Activated naive CD4-positive, alpha-beta T cell treated with anti-CD3 and anti-CD28 coated beads, Interleukin-2, amount 50 U/mL, for 24 hours (primary cell): ENCODE data around the gene HDAC4.

Experiments used
- H3K27ac Mint-ChIP-seq: one replicate; pipeline ENCODE4 v1.8.0; 2021; ENCODE audit warnings: mild to moderate bottlenecking, mixed read lengths
- H3K27me3 Mint-ChIP-seq: one replicate; pipeline ENCODE4 v1.8.0; 2021; ENCODE audit warnings: mixed read lengths
- H3K36me3 Mint-ChIP-seq: one replicate; pipeline ENCODE4 v1.8.0; 2021; ENCODE audit warnings: mixed read lengths
- H3K4me1 Mint-ChIP-seq: one replicate; pipeline ENCODE4 v1.8.0; 2021; ENCODE audit warnings: mixed read lengths
- H3K4me3 Mint-ChIP-seq: one replicate; pipeline ENCODE4 v1.8.0; 2021; ENCODE audit warnings: mild to moderate bottlenecking, mixed read lengths
- H3K9me3 Mint-ChIP-seq: one replicate; pipeline ENCODE4 v1.8.0; 2021; ENCODE audit warnings: mixed read lengths

Gene HDAC4

DNA sequence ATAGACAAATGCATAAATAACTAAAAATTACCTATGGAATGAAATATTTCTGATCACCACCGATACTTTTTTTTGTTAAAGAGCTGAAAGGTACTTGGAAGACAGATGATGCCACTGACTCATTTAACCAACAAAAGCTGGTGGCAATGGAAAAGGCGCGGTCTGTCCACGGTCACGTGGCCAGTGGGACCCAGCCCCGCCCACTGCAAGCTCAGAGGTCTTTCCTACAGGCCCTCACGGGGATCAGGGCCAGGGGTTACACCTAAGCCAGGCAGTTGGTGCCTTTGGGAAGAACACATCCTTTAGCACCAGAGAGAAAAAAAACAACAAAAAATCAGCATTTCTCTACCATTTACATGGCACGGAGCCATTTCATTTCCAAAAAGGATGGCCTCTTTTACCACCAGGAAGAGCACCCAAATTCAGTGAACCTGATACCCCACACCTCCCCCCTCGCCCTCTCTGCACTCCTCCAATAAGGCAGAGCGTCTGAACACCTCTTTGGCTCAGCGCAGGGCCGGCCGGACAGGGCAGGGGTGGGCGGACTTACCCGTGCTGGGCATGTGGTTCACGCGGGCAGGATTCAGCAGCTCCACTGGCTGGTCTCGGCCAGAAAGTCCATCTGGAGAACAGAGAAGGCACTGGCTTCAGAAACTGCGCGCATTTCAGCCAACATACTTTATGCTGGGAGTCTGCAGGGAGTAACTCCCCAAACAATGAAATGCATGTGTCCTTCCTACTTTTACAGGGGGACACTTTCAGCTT, 164.6 kb downstream of the HDAC4 start:
- H3K27ac Mint-ChIP-seq: no peak overlapping the region
- H3K4me3 Mint-ChIP-seq: no peak overlapping the region
- no peaks in the 10 kb centered on the region for H3K9me3 Mint-ChIP-seq
- H3K27me3 Mint-ChIP-seq: no peaks in the 10 kb centered on the region
- H3K36me3 Mint-ChIP-seq: peaks cover 2% of the 10 kb centered on the region
- H3K4me1 Mint-ChIP-seq: peaks cover 74% of the 10 kb centered on the region

DNA sequence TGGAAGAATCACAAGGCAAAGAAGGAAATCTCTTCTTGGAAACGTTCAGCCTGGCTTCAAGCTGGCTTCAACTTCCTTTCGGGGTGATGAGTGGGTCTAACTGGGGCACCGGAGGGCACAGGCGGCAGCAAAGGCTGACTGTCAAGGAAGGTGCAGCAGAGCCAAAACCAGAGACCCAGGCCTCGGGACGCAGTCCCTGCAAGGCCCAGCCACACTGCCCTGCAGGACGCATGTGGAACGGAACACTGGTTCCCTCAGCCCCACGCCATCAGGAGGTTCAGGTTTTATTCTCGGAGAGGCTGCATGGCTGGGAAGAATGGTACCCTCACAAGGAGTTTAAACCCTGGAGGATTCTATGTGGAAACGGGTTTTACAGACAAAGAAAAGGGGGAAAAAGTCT, 165.5 kb downstream of the HDAC4 start:
- H3K36me3 Mint-ChIP-seq: peaks cover 2% of the 10 kb centered on the region
- peaks cover 76% of the 10 kb centered on the region for H3K4me1 Mint-ChIP-seq
- H3K9me3 Mint-ChIP-seq: no peaks in the 10 kb centered on the region
- no peak overlapping the region for H3K27ac Mint-ChIP-seq
- H3K27me3 Mint-ChIP-seq: no peaks in the 10 kb centered on the region
- no peak overlapping the region for H3K4me3 Mint-ChIP-seq

DNA sequence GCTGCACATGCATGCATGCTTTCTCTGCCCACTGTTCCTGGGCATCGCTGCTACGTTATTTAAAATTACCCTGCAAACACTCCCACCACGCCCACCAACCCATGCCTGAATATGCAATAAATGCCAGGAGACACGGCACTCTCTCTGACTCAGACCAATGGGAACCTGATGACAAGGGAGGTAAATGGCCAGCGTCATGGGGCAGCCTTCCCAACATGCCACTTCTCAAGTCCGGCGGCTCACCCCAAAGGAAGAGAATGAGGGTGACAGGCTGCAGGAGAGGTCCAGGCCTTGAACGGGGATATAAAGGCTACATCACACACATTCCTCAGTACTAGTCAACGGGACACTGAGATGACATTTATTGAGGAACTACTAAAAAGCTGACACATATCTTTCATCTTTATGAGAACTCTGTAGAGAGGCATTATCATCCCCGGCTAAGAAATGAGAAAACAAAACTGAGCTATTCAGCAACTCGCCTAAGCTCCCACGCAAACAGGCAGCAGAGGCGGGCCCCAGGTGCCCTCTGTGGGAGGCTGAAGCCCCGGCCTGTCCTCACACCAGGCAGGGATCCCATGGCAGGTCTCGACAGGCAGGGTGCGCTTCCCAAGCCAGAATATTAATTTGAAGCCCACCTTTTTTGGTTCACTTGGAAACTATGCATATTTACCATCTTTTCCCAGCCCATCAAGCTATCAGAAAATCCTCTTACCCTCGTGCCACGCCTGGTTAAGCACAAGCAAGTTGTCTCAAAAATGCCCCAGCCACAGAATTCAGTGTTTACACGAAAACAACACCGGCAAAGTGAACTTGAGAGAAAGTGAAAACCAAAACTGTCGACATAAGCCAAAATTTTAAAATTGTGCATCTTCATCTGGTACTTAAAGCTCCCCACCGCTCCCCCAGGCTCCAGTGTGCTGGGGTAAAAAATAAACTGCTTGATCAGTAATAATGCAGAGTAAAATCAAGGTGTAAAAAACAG, 166.3 kb downstream of the HDAC4 start:
- Mint-ChIP-seq H3K9me3 (no peaks in the 10 kb centered on the region), H3K36me3 (peaks cover 2% of the 10 kb centered on the region), H3K4me3 (no peak overlapping the region), H3K27ac (no peak overlapping the region), H3K4me1 (peaks cover 76% of the 10 kb centered on the region), H3K27me3 (no peaks in the 10 kb centered on the region)

DNA sequence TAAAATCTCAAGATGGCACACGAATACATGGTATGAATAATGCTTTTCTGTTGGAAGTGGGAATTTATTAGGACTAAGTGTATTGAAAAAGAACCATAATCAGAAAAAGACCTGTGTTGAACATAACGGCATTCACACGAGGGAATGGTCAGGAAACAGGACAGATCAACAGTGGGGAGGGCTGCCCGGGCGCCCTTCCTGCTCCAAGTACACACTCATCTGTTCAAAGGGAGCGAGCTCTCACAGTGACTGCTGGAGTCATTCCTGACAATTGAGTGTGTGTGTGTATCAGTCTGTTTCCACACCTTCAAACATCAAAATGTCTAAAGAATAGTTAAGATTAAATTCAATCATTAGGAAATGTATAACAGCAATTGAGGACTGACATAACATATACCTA, 167.2 kb downstream of the HDAC4 start:
- no peaks in the 10 kb centered on the region for H3K9me3 Mint-ChIP-seq
- H3K27ac Mint-ChIP-seq: peak overlapping the region; percentile 83
- H3K4me3 Mint-ChIP-seq: no peak overlapping the region
- no peaks in the 10 kb centered on the region for H3K27me3 Mint-ChIP-seq
- peaks cover 74% of the 10 kb centered on the region for H3K4me1 Mint-ChIP-seq
- H3K36me3 Mint-ChIP-seq: peaks cover 2% of the 10 kb centered on the region

DNA sequence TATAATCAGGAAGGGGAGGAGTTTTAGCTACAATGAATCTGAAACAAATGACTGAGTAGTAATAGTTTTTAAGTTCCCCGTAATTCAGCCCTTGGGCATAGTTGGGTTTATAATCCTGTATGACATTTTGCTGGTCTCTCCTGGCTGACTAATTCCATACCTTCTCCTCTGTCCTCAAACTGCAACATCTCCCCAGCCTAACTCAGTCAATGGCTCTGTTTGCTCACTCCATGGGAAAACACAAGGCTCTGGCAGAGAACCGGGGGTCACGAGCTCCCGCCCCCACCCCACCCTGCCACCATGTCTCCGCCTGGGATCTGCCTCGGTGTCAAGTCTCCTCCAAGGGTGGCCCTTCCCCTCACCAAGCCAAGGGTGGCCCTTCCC, 168.6 kb downstream of the HDAC4 start:
- peaks cover 75% of the 10 kb centered on the region for H3K4me1 Mint-ChIP-seq
- H3K27me3 Mint-ChIP-seq: no peaks in the 10 kb centered on the region
- H3K9me3 Mint-ChIP-seq: no peaks in the 10 kb centered on the region
- peaks cover 2% of the 10 kb centered on the region for H3K36me3 Mint-ChIP-seq
- peak overlapping the region; percentile 33 for H3K4me3 Mint-ChIP-seq
- H3K27ac Mint-ChIP-seq: peak overlapping the region; percentile 59

DNA sequence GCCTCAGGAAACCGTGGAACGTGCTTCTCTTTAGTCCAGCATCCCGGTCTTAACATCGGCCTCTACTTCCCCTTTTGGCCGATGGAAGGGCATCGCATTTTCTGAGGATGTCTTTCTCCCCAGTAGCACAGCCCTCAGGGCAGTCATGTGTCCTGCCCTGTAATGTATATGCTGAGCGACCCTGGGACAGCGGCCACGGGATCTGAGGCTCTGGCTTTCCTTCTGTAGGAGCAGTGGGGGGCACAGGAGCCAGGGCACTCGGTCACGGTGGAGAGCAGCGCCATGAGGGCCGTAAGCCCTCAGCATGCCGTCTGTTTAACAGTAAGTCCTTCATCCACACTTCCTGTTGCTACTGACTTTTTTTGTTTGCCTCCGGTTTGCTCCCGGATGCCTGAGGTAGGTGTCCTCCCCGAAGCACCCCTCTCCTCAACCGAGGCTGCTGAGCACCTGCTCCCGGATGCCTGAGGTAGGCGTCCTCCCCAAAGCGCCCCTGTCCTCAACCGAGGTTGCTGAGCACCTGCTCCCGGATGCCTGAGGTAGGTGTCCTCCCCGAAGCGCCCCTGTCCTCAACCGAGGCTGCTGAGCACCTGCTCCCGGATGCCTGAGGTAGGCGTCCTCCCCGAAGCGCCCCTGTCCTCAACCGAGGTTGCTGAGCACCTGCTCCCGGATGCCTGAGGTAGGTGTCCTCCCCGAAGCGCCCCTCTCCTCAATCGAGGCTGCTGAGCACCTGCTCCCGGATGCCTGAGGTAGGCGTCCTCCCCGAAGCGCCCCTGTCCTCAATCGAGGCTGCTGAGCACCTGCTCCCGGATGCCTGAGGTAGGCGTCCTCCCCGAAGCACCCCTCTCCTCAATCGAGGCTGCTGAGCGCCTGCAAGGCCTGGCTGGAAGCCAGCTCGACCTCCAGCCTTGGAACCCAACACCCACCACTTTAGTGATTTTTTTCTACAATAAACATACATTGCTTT, 169.3 kb downstream of the HDAC4 start:
- peaks cover 76% of the 10 kb centered on the region for H3K4me1 Mint-ChIP-seq
- peak overlapping the region; percentile 75 for H3K4me3 Mint-ChIP-seq
- H3K36me3 Mint-ChIP-seq: peaks cover 2% of the 10 kb centered on the region
- H3K9me3 Mint-ChIP-seq: no peaks in the 10 kb centered on the region
- H3K27ac Mint-ChIP-seq: peak overlapping the region; percentile 87
- no peaks in the 10 kb centered on the region for H3K27me3 Mint-ChIP-seq

DNA sequence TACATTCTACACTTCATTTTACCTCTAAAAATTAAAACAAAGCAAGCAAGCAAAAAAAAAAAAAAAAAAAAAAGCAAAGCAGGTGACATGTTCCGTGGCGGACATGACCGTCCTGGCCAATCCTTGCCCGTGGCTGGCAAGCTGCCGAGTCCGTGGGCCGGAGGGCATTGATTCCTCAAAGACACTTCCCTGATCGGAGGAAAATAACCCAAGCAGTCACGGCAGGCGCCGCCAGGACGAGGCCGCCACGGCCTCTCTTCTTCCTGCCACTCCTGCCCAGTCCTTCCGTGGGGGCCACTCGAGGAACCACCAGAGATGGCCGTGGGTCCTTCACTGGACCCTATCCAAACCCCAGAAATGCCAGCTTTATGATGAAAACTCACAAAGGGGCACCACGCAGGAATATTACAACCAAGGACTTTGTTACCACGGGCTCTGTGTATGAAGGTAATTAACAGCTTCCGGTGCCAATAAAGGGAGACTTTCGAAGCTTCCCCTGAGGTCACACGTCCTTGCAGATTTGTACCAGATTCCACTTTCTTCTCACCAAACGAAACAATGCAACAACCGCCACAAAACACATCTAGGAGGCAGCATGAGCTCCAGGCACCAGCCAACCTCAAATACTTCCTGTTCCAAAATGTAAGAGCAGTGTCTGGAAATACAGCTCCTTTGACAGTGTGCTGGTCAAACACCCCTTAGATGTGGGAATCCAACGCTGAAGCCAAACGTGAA, 170.3 kb downstream of the HDAC4 start:
- Mint-ChIP-seq H3K4me1 (peaks cover 86% of the 10 kb centered on the region), H3K4me3 (peak overlapping the region; percentile 75), H3K36me3 (peaks cover 2% of the 10 kb centered on the region), H3K9me3 (no peaks in the 10 kb centered on the region), H3K27me3 (no peaks in the 10 kb centered on the region), H3K27ac (peak overlapping the region; percentile 73)

DNA sequence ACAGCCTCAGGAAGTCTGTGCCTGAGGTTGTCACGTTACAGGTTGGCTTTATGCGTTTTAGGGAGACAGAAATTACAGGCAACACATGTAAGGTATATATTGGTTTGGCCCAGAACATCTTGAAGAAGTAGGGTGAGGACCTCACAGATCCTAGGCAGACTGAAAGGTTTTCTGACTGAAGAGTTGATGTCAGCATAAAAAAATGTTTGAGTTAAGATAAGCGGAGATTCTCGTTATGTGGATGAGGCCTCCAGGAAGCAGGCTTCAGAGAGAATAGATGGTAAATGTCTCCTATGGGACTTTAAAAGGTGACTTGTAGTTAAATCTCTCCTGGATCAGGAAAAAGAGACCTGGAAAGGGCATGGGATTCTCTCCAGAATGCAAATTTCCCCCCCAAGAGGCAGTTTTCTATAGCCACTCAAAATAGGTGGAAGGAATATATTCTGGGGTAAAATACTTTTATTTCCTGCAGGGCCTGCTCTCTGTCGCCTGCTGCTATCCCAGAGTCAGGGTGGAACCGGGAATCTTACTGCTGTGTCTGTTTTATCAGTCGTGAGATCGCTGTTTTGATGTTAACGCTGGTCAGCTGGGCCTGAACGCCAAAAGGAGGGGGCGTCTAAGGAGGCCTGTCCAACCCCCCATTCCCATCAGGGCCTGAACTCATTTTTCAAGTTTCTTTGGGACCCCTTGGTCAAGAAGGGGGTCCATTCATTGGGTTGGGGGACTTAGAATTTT, 171.1 kb downstream of the HDAC4 start:
- Mint-ChIP-seq H3K4me1 (peaks cover 88% of the 10 kb centered on the region), H3K27ac (peak overlapping the region; percentile 70), H3K9me3 (no peaks in the 10 kb centered on the region), H3K27me3 (no peaks in the 10 kb centered on the region), H3K36me3 (peaks cover 2% of the 10 kb centered on the region), H3K4me3 (no peak overlapping the region)

DNA sequence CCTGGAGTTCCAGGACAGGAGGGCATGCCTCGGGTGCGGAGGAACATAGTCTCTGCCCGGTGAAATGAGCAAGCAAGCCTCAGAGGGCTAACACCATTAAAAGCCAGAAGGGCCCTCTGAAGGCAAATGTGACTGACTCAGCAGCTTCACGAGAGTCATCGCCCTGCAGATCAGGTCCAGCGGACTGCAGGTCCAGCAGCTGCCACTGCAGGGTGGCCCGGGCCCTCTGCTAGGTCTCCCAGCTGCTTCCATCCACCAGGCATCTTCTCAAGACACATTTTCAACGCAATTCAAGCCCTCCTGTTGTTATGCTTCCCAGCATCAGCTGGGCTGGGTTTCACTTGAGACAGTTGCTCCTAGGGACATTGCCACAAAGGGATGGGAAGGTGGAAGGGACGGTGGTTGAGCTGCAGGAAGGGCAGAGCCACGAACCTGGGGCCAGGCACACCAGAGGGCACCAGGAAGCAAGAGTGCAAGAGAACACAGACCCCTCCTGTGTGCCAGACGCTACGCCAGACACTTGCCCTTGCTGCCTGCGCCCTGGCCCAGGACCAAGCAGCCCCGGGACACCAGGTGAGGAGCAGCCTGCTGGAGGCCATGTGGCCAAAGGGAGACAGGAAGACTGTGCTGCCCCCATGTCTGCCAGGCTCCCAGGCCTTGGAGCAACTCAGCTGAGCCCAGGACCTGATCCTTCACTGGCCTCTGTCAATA, 173.0 kb downstream of the HDAC4 start:
- peaks cover 90% of the 10 kb centered on the region for H3K4me1 Mint-ChIP-seq
- no peaks in the 10 kb centered on the region for H3K9me3 Mint-ChIP-seq
- H3K4me3 Mint-ChIP-seq: no peak overlapping the region
- H3K27me3 Mint-ChIP-seq: no peaks in the 10 kb centered on the region
- H3K36me3 Mint-ChIP-seq: no peaks in the 10 kb centered on the region
- H3K27ac Mint-ChIP-seq: peak overlapping the region; percentile 81

DNA sequence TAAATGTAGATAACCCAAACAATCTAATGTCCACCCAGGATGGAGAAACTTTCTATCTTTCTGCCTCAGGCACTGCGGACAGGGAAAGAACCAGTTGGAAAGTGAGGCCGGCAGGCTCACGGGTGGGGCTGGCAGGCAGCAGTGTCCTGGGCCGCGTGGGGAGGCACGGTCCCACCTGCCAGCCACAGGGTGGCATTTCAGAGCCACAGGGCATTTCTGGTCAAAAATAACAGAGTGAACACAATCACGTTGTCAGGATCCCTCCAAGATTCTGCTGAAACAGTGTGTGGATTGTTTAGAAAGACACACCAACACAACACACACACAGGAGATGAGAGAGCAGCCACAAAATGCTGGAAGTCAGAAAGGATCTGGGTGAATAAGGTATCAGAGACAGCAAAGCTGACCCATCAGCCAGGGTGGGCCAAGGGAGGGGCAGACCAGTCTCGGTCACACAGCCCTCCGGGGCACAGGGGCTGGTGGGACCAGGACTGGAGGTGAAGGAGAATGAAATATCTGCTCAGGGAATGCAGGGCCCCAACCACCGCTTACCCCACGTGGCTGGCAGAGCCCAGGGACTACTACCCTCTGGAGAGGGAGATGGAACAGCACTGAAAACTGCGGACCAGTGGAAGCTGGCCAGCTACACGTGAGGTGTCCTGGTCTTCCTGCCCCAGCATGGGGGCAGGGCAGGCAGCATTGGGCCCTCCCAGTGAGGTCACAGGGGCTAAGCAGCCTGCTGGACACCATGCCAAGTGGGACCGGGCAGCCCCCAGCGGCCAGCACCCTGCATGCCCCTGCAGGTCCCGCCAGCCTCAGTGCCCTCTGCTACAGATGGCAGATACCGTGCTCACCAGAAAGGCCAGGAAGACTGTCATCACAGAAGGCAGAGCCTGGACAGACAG, 173.9 kb downstream of the HDAC4 start:
- Mint-ChIP-seq H3K36me3 (no peaks in the 10 kb centered on the region), H3K4me3 (peak overlapping the region; percentile 39), H3K4me1 (peaks cover 93% of the 10 kb centered on the region), H3K27ac (peak overlapping the region; percentile 82), H3K27me3 (no peaks in the 10 kb centered on the region), H3K9me3 (no peaks in the 10 kb centered on the region)

DNA sequence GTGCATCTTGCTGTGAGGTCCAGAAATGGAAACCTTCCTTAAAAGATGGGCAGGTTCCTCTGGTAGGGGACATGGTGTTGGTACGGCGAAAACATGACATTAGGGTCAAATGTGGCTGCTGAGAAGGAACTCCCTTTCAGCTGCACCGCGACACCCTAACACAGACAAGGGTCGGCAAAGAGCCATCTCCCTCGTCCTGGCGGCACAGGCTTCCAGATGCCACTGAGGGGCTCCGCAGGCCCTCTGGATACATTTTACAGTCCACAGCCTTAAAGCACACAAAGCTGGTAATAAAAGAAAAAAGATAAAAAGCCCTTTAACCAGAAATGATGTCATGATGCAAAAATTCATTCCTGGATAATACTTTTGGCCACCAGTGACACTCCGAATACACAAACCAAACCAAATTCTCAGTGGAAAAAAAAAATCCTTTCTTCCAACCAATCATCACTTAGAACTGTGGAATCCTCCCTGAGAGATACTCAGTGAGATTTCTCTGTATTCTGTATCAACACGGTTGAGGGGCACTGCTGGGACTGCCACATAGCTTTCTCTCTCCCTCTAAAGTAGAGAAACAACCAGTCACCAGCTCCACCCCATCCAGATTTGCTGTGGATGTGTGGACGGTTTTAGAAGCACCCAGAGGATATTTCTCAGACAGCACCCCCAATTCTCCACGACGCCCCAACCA, 174.8 kb downstream of the HDAC4 start:
- Mint-ChIP-seq H3K36me3 (no peaks in the 10 kb centered on the region), H3K27ac (peak overlapping the region; percentile 82), H3K4me3 (peak overlapping the region; percentile 39)

DNA sequence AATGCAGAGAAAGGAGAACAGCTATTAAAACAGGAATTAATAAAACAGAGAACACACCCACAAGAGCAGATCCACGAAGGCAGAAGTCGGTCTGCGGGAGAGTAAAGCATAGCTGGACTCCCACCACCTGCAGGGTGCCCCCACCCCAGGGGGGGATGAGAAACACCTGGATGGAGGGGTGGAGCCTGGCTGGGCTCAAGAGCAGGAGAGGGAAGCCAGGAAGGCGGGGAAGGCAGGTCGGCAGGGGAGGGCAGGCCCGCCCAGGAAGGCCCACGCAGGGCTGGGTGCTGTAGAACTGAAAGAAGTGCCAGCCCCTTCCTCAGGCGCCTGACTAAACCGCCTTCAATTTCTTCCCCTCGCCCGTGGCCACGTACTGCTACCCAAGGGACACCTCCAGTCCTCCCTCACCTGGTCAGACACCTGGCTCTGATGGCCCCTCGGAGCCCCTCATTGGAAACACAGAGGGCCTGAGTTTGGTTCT, 175.4 kb downstream of the HDAC4 start:
- Mint-ChIP-seq H3K4me3 (peak overlapping the region; percentile 73), H3K4me1 (peaks cover 97% of the 10 kb centered on the region), H3K27me3 (no peaks in the 10 kb centered on the region), H3K36me3 (no peaks in the 10 kb centered on the region), H3K9me3 (no peaks in the 10 kb centered on the region), H3K27ac (peak overlapping the region; percentile 91)

More for the DNA sequence above, 174.8 kb downstream of the HDAC4 start:
- no peaks in the 10 kb centered on the region for H3K9me3 Mint-ChIP-seq
- peaks cover 97% of the 10 kb centered on the region for H3K4me1 Mint-ChIP-seq
- no peaks in the 10 kb centered on the region for H3K27me3 Mint-ChIP-seq
